ENCODE measurements around the gene VAPB. TPM values are rescaled to one million over a fixed set of nuclear protein-coding genes. Genes with fewer than 3 reads are reported as not detected.

Gene VAPB
- total RNA-seq, 4 donors from 2014 or later, result 9.4 to 13.0 (median 11.0) TPM

GRCh38 chr20:58403272-58403671 lies 14.2 kb downstream of the VAPB start:
- no peak overlapping the region for H3K4me3 ChIP-seq (ENCODE audit: low read depth, poor library complexity, severe bottlenecking)
- WGBS, 2 donors, result 90 to 94% methylated on average over 3 of the region's 3 CpGs
- intact Hi-C loops (cut with DNase I; ENCODE audit: low total_unique reads), result no loop called here
- TF ChIP-seq CTCF (IDR thresholded peaks at IDR 0.05) (no peak), POLR2A (IDR thresholded peaks at IDR 0.05) (no peak)
- no peak for DNase-seq (ENCODE audit: low spot score in 2 of 2)

- TF ChIP-seq CTCF (IDR thresholded peaks at IDR 0.05) (no peak), POLR2A (IDR thresholded peaks at IDR 0.05) (no peak)
- DNase-seq (ENCODE audit: low spot score in 2 of 2), result no peak
- intact Hi-C loops (cut with DNase I; ENCODE audit: low total_unique reads), result no loop called here
- no peak overlapping the region for H3K4me3 ChIP-seq (ENCODE audit: low read depth, poor library complexity, severe bottlenecking)
- 79 to 83% methylated on average over 11 of the region's 11 CpGs for WGBS, 2 donors
These were observed 16.7 kb downstream of the VAPB start for GRCh38 chr20:58405504-58406291.

- intact Hi-C loops (cut with DNase I; ENCODE audit: low total_unique reads), result no loop called here
- no peak for TF ChIP-seq POLR2A (IDR thresholded peaks at IDR 0.05)
- no peak for TF ChIP-seq CTCF (IDR thresholded peaks at IDR 0.05)
- DNase-seq (ENCODE audit: low spot score in 2 of 2), result no peak
- no peak overlapping the region for H3K4me3 ChIP-seq (ENCODE audit: low read depth, poor library complexity, severe bottlenecking)
- 44 to 64% methylated on average over 4 of the region's 4 CpGs for WGBS, 2 donors
These were observed 17.5 kb downstream of the VAPB start for GRCh38 chr20:58406422-58407001.

- no peak for DNase-seq (ENCODE audit: low spot score in 2 of 2)
- intact Hi-C loops (cut with DNase I; ENCODE audit: low total_unique reads), result no loop called here
- WGBS, 2 donors, result 15 to 26% methylated on average over 4 of the region's 4 CpGs
These were observed 18.3 kb downstream of the VAPB start for GRCh38 chr20:58407201-58407873.

GRCh38 chr20:58407966-58408557 lies 19.0 kb downstream of the VAPB start:
- DNase-seq (ENCODE audit: low spot score in 2 of 2), result no peak
- no peak overlapping the region for H3K4me3 ChIP-seq (ENCODE audit: low read depth, poor library complexity, severe bottlenecking)
- intact Hi-C loops (cut with DNase I; ENCODE audit: low total_unique reads), result no loop called here
- 47 to 49% methylated on average over 2 of the region's 2 CpGs for WGBS, 2 donors
- TF ChIP-seq CTCF (IDR thresholded peaks at IDR 0.05) (no peak), POLR2A (IDR thresholded peaks at IDR 0.05) (no peak)

More at GRCh38 chr20:58407201-58407873, 18.3 kb downstream of the VAPB start:
- no peak for TF ChIP-seq POLR2A (IDR thresholded peaks at IDR 0.05)
- TF ChIP-seq CTCF (IDR thresholded peaks at IDR 0.05), result no peak
- no peak overlapping the region for H3K4me3 ChIP-seq (ENCODE audit: low read depth, poor library complexity, severe bottlenecking)

Measured in lower leg skin (tissue), 4 donors.